Loucy (cell line): Measurements from ENCODE around the gene SBF2.

Experiments used
- H2AFZ ChIP-seq: fragments of 200-600 bp; sonication (generic); 2 replicates; pipeline ENCODE4 v1.6.0; 2016; ENCODE audit warnings: antibody characterized with exemption, mild to moderate bottlenecking, low read length, moderate library complexity
- H3F3A ChIP-seq: fragments of 200-600 bp; 2 replicates; pipeline ENCODE4 v1.6.0; 2016; ENCODE audit warnings: antibody characterized with exemption, low read depth, mild to moderate bottlenecking
- H3K27me3 ChIP-seq: fragments of 200-600 bp; sonication (generic); 2 replicates; pipeline ENCODE4 v1.6.1; 2014; ENCODE audit warnings: low read length, mild to moderate bottlenecking; ENCODE audit not compliant: insufficient read depth, poor library complexity, severe bottlenecking
- H3K36me3 ChIP-seq: fragments of 200-600 bp; sonication (generic); 2 replicates; pipeline ENCODE4 v1.6.1; 2016; ENCODE audit warnings: low read length; ENCODE audit not compliant: insufficient read depth
- H3K4me1 ChIP-seq: fragments of 200-600 bp; sonication (generic); 2 replicates; pipeline ENCODE4 v1.5.1; 2014; ENCODE audit warnings: low read length, mild to moderate bottlenecking; ENCODE audit not compliant: insufficient read depth, poor library complexity, severe bottlenecking
- H3K4me2 ChIP-seq: fragments of 200-600 bp; sonication (generic); 2 replicates; pipeline ENCODE4 v1.6.0; 2014; ENCODE audit warnings: antibody characterized with exemption, low read length, low read depth, mild to moderate bottlenecking; ENCODE audit not compliant: poor library complexity, severe bottlenecking
- H3K4me3 ChIP-seq: fragments of 200-600 bp; sonication (generic); 2 replicates; pipeline ENCODE4 v1.5.1; 2014; ENCODE audit warnings: low read length, mild to moderate bottlenecking, mixed read lengths; ENCODE audit not compliant: poor library complexity, severe bottlenecking
- H3K79me2 ChIP-seq: fragments of 200-600 bp; sonication (generic); 2 replicates; pipeline ENCODE4 v1.6.1; 2014; ENCODE audit warnings: low read length; ENCODE audit not compliant: insufficient read depth
- H3K9ac ChIP-seq: fragments of 200-600 bp; sonication (generic); 2 replicates; pipeline ENCODE4 v1.6.0; 2014; ENCODE audit warnings: mild to moderate bottlenecking, low read depth, low read length, moderate library complexity; ENCODE audit not compliant: poor library complexity, severe bottlenecking
- H3K9me2 ChIP-seq: fragments of 200-600 bp; sonication (generic); replicated peaks from 2 replicates; pipeline ENCODE4 v1.6.1; 2016; ENCODE audit warnings: low read depth, low read length, mixed read lengths
- H3K9me3 ChIP-seq: fragments of 200-600 bp; sonication (generic); 2 replicates; pipeline ENCODE4 v1.6.1; 2014; ENCODE audit warnings: mild to moderate bottlenecking, antibody characterized with exemption, low read length, low read depth; ENCODE audit not compliant: insufficient read depth
- H4K20me1 ChIP-seq: fragments of 200-600 bp; sonication (generic); 2 replicates; pipeline ENCODE4 v1.6.0; 2014; ENCODE audit warnings: antibody characterized with exemption, low read length, mild to moderate bottlenecking; ENCODE audit not compliant: insufficient read depth, poor library complexity, severe bottlenecking
- EZH2phosphoT487 ChIP-seq: fragments of 200-600 bp; IDR thresholded peaks from 2 replicates; pipeline ENCODE4 v1.6.1; 2018; ENCODE audit warnings: antibody characterized with exemption, mild to moderate bottlenecking, moderate library complexity, borderline replicate concordance
- TF ChIP-seq, protein P1 (sequence below): fragments of 200-600 bp; sonication (generic); conservative IDR thresholded peaks from 2 replicates; pipeline ENCODE4 v1.5.1; 2014; ENCODE audit warnings: mild to moderate bottlenecking, antibody characterized with exemption, low read length

Gene SBF2

GRCh38 chr11:10294290-10294953, 403 bp upstream of the SBF2 start:
- peaks cover 10% of the 10 kb centered on the region; the same call in 1 of the 2 replicates for H3K79me2 ChIP-seq
- no peaks in the 10 kb centered on the region for H4K20me1 ChIP-seq
- H2AFZ ChIP-seq = peak overlapping the region; percentile 99
- H3K27me3 ChIP-seq = peaks cover 37% of the 10 kb centered on the region
- H3K9me2 ChIP-seq = no peaks in the 10 kb centered on the region
- H3K9ac ChIP-seq = peak overlapping the region; percentile 73
- TF ChIP-seq EZH2phosphoT487 = no peak
- TF ChIP-seq, protein P1, sequence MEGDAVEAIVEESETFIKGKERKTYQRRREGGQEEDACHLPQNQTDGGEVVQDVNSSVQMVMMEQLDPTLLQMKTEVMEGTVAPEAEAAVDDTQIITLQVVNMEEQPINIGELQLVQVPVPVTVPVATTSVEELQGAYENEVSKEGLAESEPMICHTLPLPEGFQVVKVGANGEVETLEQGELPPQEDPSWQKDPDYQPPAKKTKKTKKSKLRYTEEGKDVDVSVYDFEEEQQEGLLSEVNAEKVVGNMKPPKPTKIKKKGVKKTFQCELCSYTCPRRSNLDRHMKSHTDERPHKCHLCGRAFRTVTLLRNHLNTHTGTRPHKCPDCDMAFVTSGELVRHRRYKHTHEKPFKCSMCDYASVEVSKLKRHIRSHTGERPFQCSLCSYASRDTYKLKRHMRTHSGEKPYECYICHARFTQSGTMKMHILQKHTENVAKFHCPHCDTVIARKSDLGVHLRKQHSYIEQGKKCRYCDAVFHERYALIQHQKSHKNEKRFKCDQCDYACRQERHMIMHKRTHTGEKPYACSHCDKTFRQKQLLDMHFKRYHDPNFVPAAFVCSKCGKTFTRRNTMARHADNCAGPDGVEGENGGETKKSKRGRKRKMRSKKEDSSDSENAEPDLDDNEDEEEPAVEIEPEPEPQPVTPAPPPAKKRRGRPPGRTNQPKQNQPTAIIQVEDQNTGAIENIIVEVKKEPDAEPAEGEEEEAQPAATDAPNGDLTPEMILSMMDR = no peak
- no peaks in the 10 kb centered on the region for H3K9me3 ChIP-seq
- peaks cover 41% of the 10 kb centered on the region for H3K4me1 ChIP-seq
- peak overlapping the region; percentile 84 for H3K4me3 ChIP-seq
- 0 out of 2 replicates have a peak, but pooled peaks cover 3% of the 10 kb centered on the region for H3F3A ChIP-seq
- peak overlapping the region; percentile 87 for H3K4me2 ChIP-seq
- no peaks in the 10 kb centered on the region for H3K36me3 ChIP-seq

DNA sequence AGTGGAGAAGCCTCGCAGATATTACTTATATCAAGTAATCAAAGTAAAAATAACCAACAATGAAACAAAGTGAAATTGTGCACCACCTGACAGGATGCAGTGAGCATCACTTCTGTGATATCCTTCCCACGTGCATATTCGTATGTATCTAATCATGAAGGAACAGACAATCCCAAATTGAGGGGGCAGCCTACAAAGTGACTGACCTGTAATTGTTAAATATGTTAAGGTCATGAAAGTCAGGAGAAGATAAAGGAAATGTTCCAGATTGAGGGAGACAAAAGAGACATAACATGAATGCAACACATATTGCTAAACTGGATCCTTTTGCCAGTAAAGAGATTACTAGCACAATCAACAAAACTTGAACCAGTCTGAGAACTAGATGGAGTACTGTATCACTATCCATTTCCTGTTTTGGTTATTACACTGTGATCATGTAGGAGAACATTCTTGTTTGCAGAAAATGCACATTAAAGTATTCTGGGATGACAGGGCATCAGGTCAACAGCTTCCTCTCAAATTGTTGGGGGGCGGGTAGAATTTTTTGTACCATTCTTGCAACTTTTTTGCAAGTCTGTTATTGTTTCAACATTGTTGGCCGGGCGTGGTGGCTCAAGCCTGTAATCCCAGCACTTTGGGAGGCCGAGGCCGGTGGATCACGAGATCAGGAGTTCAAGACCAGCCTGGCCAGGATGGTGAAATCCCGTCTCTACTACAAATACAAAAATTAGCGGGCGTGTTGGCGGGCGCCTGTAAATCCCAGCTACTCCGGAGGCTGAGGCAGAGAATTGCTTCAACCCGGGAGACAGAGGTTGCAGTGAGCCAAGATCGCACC, 2.0 kb downstream of the SBF2 start:
- TF ChIP-seq, protein P1 = no peak
- TF ChIP-seq EZH2phosphoT487 = no peak
- H3K9ac ChIP-seq = no peak overlapping the region
- no peaks in the 10 kb centered on the region for H4K20me1 ChIP-seq
- no peaks in the 10 kb centered on the region for H3K9me3 ChIP-seq
- peak overlapping the region; percentile 18 for H3K4me3 ChIP-seq
- H2AFZ ChIP-seq = no peak overlapping the region
- H3K79me2 ChIP-seq = peaks cover 10% of the 10 kb centered on the region; the same call in 1 of the 2 replicates
- H3K9me2 ChIP-seq = no peaks in the 10 kb centered on the region
- peak overlapping the region; percentile 79 for H3K4me2 ChIP-seq
- no peaks in the 10 kb centered on the region for H3K36me3 ChIP-seq
- H3F3A ChIP-seq = 0 out of 2 replicates have a peak, but pooled peaks cover 3% of the 10 kb centered on the region
- peaks cover 47% of the 10 kb centered on the region for H3K4me1 ChIP-seq
- peaks cover 33% of the 10 kb centered on the region for H3K27me3 ChIP-seq

DNA sequence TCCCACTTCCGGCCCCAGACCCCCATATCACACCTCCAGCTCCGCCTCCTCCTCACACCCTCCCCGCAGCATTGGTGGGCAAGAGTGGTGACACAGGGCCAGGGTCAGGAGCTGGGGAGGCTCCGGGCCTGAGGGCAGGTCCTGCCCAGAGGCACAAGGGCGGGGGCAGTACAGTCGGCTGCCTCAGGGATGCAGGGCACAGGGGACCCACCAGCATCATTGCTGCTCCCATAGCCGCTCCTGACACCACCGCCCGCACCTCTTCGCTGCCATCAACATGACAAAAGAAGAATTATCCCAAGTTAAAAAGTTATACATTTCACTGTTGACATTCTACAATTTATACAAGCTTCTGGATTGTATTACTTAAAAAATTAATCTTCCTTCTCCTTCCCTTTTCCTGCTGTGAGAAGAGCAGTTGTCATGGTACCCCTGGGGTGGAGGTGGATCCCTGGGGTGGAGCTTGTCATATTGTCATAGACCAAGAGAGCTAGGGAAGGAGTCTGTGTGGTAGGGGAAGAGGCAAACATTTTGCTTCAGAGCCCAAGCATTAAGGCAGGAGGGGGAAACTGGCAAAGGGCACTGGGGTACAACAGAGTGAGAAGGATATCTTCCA, 4.1 kb downstream of the SBF2 start:
- H3K4me1 ChIP-seq = peaks cover 42% of the 10 kb centered on the region

More for the DNA sequence above, 4.1 kb downstream of the SBF2 start:
- Histone ChIP-seq H3K4me3 (no peak overlapping the region), H3K9me3 (no peaks in the 10 kb centered on the region), H3K36me3 (no peaks in the 10 kb centered on the region), H3K79me2 (peaks cover 10% of the 10 kb centered on the region; the same call in 1 of the 2 replicates), H4K20me1 (no peaks in the 10 kb centered on the region), H3K9ac (no peak overlapping the region), H3K27me3 (peaks cover 12% of the 10 kb centered on the region), H3K4me2 (no peak overlapping the region), H2AFZ (no peak overlapping the region), H3F3A (no peaks in the 10 kb centered on the region), H3K9me2 (no peaks in the 10 kb centered on the region)
- TF ChIP-seq, protein P1 = no peak
- TF ChIP-seq EZH2phosphoT487 = no peak
